Measurements from ENCODE around the gene DELE1.
"Not testable (repeated sequence)": the region's sequence is repeated elsewhere in the genome, so short reads cannot be mapped to it uniquely, and the experiment has no call there.

DELE1 gene

DNA sequence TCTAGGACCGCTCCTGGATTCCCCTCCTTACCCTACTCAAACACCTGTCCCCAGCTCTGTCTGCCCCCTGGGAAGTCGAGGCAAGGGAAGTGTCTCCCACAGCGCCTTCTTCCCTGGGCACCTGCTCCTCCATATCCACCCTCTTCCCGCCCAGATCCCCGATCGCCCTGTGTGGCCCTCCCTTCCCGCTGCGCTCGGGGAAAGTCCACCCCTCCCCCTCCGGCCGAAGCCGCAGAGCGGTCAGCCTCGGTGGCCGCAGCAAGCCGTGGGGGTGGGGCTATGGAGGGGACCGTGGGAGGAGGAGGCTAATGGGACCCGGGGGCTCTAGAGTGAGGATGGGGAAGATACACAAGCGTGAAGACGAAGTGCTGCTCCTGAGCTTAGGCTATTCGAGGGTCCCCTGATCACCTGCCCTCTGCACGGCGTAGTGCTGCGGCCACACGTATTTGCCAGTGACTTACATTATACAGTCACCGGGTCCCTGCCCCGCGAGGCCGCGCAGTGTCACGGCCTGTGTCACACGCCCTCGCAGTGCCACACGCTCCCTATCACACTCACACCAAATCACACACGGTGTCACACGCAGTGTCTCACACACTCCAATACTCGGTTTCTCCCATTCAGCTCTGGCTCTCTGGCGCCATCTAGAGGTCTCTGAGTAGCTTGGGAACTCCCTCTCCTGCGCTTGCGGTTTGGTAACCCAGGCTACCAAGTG is 44.8 kb upstream of the DELE1 start:
- Histone ChIP-seq H3K27me3 (ENCODE audit: insufficient read depth, low read length) (peaks cover 51% of the 10 kb centered on the region), H3K36me3 (ENCODE audit: insufficient read depth, low read depth, low read length) (no peaks in the 10 kb centered on the region), H3K27ac (ENCODE audit: low read length) (peak overlapping the region; percentile 53), H3K4me3 (ENCODE audit: low read length) (peak overlapping the region; percentile 82), H3K9me3 (ENCODE audit: insufficient read depth, low read depth, low read length) (no peaks in the 10 kb centered on the region), H3K9ac (ENCODE audit: low read depth, low read length) (peak overlapping the region; percentile 81; the same call in 1 of the 2 replicates), H3K4me1 (ENCODE audit: insufficient read depth, low read length) (peaks cover 52% of the 10 kb centered on the region)

GRCh38 chr5:141879426-141879759 is 44.3 kb upstream of the DELE1 start:
- peaks cover 50% of the 10 kb centered on the region for H3K27me3 ChIP-seq (ENCODE audit: insufficient read depth, low read length)

DNA sequence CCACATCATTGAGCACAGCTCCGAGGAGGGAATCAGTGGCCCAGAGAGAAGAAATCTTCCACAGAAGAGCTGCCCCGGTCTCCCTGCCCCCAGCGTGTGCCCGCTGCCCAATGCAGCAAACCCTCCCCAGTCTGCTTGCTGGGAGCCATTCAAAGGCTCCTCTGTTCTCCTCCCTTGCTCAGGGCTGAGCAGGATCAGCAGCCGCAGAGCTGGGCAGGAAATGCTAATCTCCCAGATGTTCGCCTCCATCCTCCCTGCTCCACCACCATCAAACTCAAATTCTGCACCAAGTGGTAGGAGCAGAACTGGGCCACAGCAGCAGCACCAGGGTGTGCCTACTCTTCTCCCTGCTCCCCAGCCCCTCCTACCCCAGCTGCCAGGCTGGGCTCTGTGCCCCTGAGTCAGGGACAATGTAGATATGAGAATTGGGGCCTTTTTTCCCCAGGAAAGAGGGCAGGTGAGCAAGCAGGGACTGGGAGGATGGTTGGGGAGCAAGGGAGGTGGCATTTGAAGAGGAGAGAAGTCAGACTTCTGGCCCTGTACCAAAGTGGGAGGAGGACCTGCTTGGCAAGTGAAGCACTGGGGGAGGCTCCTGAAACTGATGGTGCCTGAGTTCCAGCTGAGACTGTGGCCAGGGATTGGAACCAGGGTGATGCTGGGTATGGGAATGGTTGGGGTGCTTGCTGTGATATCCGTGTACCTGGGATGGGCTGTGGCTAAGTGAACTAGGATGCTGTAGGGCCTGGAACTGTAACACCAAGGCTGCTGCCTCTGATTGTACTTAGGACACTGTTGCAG is 43.5 kb upstream of the DELE1 start:
- Histone ChIP-seq H3K36me3 (ENCODE audit: insufficient read depth, low read depth, low read length) (no peaks in the 10 kb centered on the region), H3K4me3 (ENCODE audit: low read length) (no peak overlapping the region), H3K27ac (ENCODE audit: low read length) (no peak overlapping the region), H3K9me3 (ENCODE audit: insufficient read depth, low read depth, low read length) (no peaks in the 10 kb centered on the region), H3K27me3 (ENCODE audit: insufficient read depth, low read length) (peaks cover 49% of the 10 kb centered on the region), H3K9ac (ENCODE audit: low read depth, low read length) (no peak overlapping the region; the same call in 1 of the 2 replicates), H3K4me1 (ENCODE audit: insufficient read depth, low read length) (peaks cover 41% of the 10 kb centered on the region)

More at GRCh38 chr5:141879426-141879759, 44.3 kb upstream of the DELE1 start:
- Histone ChIP-seq H3K4me3 (ENCODE audit: low read length) (peak overlapping the region; percentile 82; the same call in 1 of the 2 replicates), H3K27ac (ENCODE audit: low read length) (no peak overlapping the region), H3K36me3 (ENCODE audit: insufficient read depth, low read depth, low read length) (no peaks in the 10 kb centered on the region), H3K9ac (ENCODE audit: low read depth, low read length) (no peak overlapping the region; the same call in 1 of the 2 replicates), H3K4me1 (ENCODE audit: insufficient read depth, low read length) (peaks cover 49% of the 10 kb centered on the region), H3K9me3 (ENCODE audit: insufficient read depth, low read depth, low read length) (no peaks in the 10 kb centered on the region)

- Histone ChIP-seq H3K27ac (ENCODE audit: low read length) (no peak overlapping the region), H3K4me3 (ENCODE audit: low read length) (peak overlapping the region; percentile 66), H3K9me3 (ENCODE audit: insufficient read depth, low read depth, low read length) (no peaks in the 10 kb centered on the region), H3K9ac (ENCODE audit: low read depth, low read length) (no peak overlapping the region; the same call in 1 of the 2 replicates), H3K4me1 (ENCODE audit: insufficient read depth, low read length) (peaks cover 41% of the 10 kb centered on the region), H3K27me3 (ENCODE audit: insufficient read depth, low read length) (peaks cover 48% of the 10 kb centered on the region), H3K36me3 (ENCODE audit: insufficient read depth, low read depth, low read length) (no peaks in the 10 kb centered on the region)
Observed at GRCh38 chr5:141880961-141881801, 42.5 kb upstream of the DELE1 start.

DNA sequence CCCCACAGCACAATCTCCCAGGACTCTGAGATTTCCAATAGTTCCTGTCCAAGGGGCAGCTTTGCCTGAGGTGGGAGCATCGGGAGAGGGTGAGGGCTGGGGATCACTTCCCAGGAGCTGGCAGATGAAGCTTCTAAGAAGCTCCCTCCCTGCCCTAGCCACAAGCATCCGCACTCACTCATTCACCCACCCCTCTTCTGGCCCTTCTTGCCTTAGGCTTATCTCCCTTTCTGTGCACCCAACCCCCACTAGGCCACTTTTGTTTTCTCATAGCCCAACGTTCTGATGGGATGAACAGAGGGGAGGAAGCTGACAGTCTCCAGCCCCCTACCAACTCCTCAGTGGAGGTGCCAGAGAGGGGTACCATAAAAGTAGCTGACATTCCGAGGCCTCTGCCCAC is 41.8 kb upstream of the DELE1 start:
- H3K9ac ChIP-seq (ENCODE audit: low read depth, low read length): no peak overlapping the region; the same call in 1 of the 2 replicates
- no peak overlapping the region for H3K27ac ChIP-seq (ENCODE audit: low read length)
- peak overlapping the region; percentile 66 for H3K4me3 ChIP-seq (ENCODE audit: low read length)
- H3K36me3 ChIP-seq (ENCODE audit: insufficient read depth, low read depth, low read length): no peaks in the 10 kb centered on the region
- H3K27me3 ChIP-seq (ENCODE audit: insufficient read depth, low read length): peaks cover 42% of the 10 kb centered on the region
- H3K9me3 ChIP-seq (ENCODE audit: insufficient read depth, low read depth, low read length): no peaks in the 10 kb centered on the region
- H3K4me1 ChIP-seq (ENCODE audit: insufficient read depth, low read length): peaks cover 41% of the 10 kb centered on the region

GRCh38 chr5:141882594-141883183 is 41.0 kb upstream of the DELE1 start:
- peaks cover 41% of the 10 kb centered on the region for H3K4me1 ChIP-seq (ENCODE audit: insufficient read depth, low read length)
- H3K27ac ChIP-seq (ENCODE audit: low read length): no peak overlapping the region
- H3K27me3 ChIP-seq (ENCODE audit: insufficient read depth, low read length): peaks cover 34% of the 10 kb centered on the region
- H3K4me3 ChIP-seq (ENCODE audit: low read length): peak overlapping the region; percentile 66
- peak overlapping the region; percentile 56; the same call in 1 of the 2 replicates for H3K9ac ChIP-seq (ENCODE audit: low read depth, low read length)
- H3K36me3 ChIP-seq (ENCODE audit: insufficient read depth, low read depth, low read length): no peaks in the 10 kb centered on the region
- no peaks in the 10 kb centered on the region for H3K9me3 ChIP-seq (ENCODE audit: insufficient read depth, low read depth, low read length)

- Histone ChIP-seq H3K27me3 (ENCODE audit: insufficient read depth, low read length) (peaks cover 33% of the 10 kb centered on the region), H3K27ac (ENCODE audit: low read length) (no peak overlapping the region), H3K9ac (ENCODE audit: low read depth, low read length) (peak overlapping the region; percentile 56; the same call in 1 of the 2 replicates), H3K36me3 (ENCODE audit: insufficient read depth, low read depth, low read length) (no peaks in the 10 kb centered on the region), H3K4me1 (ENCODE audit: insufficient read depth, low read length) (peaks cover 41% of the 10 kb centered on the region), H3K9me3 (ENCODE audit: insufficient read depth, low read depth, low read length) (no peaks in the 10 kb centered on the region), H3K4me3 (ENCODE audit: low read length) (peak overlapping the region; percentile 66)
Observed at GRCh38 chr5:141883184-141883891, 40.3 kb upstream of the DELE1 start.

DNA sequence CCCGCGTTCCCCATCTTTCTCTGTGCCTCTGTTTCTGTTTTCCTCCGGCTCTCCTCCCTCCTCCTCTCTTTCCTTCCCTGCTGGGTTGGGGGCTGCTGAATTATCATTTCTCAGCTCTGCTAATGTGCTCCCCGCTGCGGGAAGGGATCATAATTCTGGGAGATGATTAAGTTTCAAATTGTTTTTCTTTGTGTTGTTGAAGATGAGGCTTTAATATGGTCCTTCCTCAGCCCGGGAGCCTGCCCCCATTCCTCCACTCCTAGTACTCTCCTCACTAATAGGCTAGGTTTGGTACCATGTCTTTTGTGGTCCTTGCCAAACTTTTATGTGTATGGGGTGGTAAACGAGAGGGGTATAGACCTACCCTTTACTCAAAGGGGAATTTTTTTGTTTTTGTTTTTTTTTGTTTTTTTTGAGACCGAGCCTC is 39.8 kb upstream of the DELE1 start:
- H3K9me3 ChIP-seq (ENCODE audit: insufficient read depth, low read depth, low read length): no peaks in the 10 kb centered on the region
- no peaks in the 10 kb centered on the region for H3K36me3 ChIP-seq (ENCODE audit: insufficient read depth, low read depth, low read length)
- H3K27ac ChIP-seq (ENCODE audit: low read length): no peak overlapping the region
- no peak overlapping the region for H3K9ac ChIP-seq (ENCODE audit: low read depth, low read length)
- peaks cover 33% of the 10 kb centered on the region for H3K27me3 ChIP-seq (ENCODE audit: insufficient read depth, low read length)
- H3K4me1 ChIP-seq (ENCODE audit: insufficient read depth, low read length): peaks cover 41% of the 10 kb centered on the region
- peak overlapping the region; percentile 66 for H3K4me3 ChIP-seq (ENCODE audit: low read length)

DNA sequence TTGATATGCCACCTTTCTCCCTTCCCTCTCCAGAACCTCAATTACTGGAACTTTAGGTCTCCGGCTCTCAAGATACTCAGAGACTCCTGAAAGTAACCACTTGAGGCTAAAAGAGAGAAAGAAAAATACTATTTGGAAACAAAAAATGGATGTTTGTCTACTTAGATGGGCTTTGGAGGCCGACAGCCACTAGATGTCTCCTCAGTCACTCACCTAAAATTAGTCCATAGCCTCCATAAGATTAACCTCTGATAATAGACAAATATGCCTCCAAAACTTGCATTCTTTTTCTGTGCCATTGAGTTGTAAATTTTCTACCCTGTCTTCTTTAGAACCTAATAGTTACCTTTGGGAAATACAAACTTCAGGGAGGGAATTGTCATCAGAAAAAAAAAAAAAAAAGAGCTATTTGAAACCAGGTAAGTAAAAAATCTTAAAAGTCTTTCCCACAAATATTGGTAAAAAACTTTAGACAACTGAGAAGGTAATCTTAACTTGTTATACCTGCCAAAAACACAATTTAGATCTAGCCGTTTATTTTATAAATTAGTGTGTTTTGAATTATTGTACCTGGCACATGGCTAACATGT is 34.3 kb upstream of the DELE1 start:
- H3K9me3 ChIP-seq (ENCODE audit: insufficient read depth, low read depth, low read length): no peaks in the 10 kb centered on the region
- H3K27ac ChIP-seq (ENCODE audit: low read length): no peak overlapping the region
- no peaks in the 10 kb centered on the region for H3K4me1 ChIP-seq (ENCODE audit: insufficient read depth, low read length)
- H3K27me3 ChIP-seq (ENCODE audit: insufficient read depth, low read length): peaks cover 6% of the 10 kb centered on the region; the same call in 1 of the 2 replicates
- H3K9ac ChIP-seq (ENCODE audit: low read depth, low read length): no peak overlapping the region
- no peak overlapping the region for H3K4me3 ChIP-seq (ENCODE audit: low read length)
- H3K36me3 ChIP-seq (ENCODE audit: insufficient read depth, low read depth, low read length): no peaks in the 10 kb centered on the region

- H3K27me3 ChIP-seq (ENCODE audit: insufficient read depth, low read length); H3K4me3 ChIP-seq (ENCODE audit: low read length); H3K9me3 ChIP-seq (ENCODE audit: insufficient read depth, low read depth, low read length); H3K36me3 ChIP-seq (ENCODE audit: insufficient read depth, low read depth, low read length); H3K27ac ChIP-seq (ENCODE audit: low read length); H3K9ac ChIP-seq (ENCODE audit: low read depth, low read length); H3K4me1 ChIP-seq (ENCODE audit: insufficient read depth, low read length): not testable (repeated sequence)
Observed at GRCh38 chr5:141890429-141890828, 33.2 kb upstream of the DELE1 start.
